WTC11 (cell line): Measurements from ENCODE around the gene TREM2. TPM values are rescaled to one million over a fixed set of nuclear protein-coding genes. Genes with fewer than 3 reads are reported as not detected.

Experiments
- ATAC-seq: fragments of 200-7000 bp; cut with Tn5 transposase; 2 replicates; pipeline ENCODE4 v1.10.0; 2021; ENCODE audit warnings: mild to moderate bottlenecking, moderate library complexity
- CTCF ChIA-PET: fragments of 300-600 bp; sonication (Branson Sonifier 250); formaldehyde crosslinking; loops from one replicate; lab custom pipeline; 2021; ENCODE audit warnings: antibody characterized with exemption; lab: Charles Lee
- POLR2A ChIA-PET: fragments of 350-600 bp; sonication (Branson Sonifier 250); formaldehyde crosslinking; loops from one replicate; lab custom pipeline; 2021; ENCODE audit warnings: antibody characterized with exemption; lab: Charles Lee
- DNase-seq: peaks from one replicate; pipeline ENCODE4 v3.0.0; 2021; ENCODE audit warnings: low spot score
- H3K27ac Mint-ChIP-seq: 2 replicates; pipeline ENCODE4 v1.8.0; 2021; ENCODE audit warnings: mixed read lengths
- H3K27me3 Mint-ChIP-seq: 2 replicates; pipeline ENCODE4 v1.8.0; 2021; ENCODE audit warnings: low read depth, mild to moderate bottlenecking, moderate library complexity, mixed read lengths
- H3K36me3 Mint-ChIP-seq: 2 replicates; pipeline ENCODE4 v1.8.0; 2021; ENCODE audit warnings: mixed read lengths
- H3K4me1 Mint-ChIP-seq: 2 replicates; pipeline ENCODE4 v1.8.0; 2022; ENCODE audit warnings: mixed read lengths
- H3K4me3 Mint-ChIP-seq: 2 replicates; pipeline ENCODE4 v1.8.0; 2021; ENCODE audit warnings: mild to moderate bottlenecking, moderate library complexity, mixed read lengths
- H3K9me3 Mint-ChIP-seq: 2 replicates; pipeline ENCODE4 v1.8.0; 2021; ENCODE audit warnings: mixed read lengths
- CBFB ChIP-seq: sonication (generic); formaldehyde crosslinking; IDR thresholded peaks from 2 replicates; pipeline ENCODE4 v1.8.1; 2022; ENCODE audit warnings: mild to moderate bottlenecking, low read depth, missing genetic modification reagents
- CREB1 ChIP-seq: sonication (generic); formaldehyde crosslinking; IDR thresholded peaks from 2 replicates; pipeline ENCODE4 v1.8.0; 2023; ENCODE audit warnings: mild to moderate bottlenecking, missing genetic modification reagents
- CREM ChIP-seq: sonication (generic); formaldehyde crosslinking; IDR thresholded peaks from 2 replicates; pipeline ENCODE4 v1.8.1; 2022; ENCODE audit warnings: mild to moderate bottlenecking, missing genetic modification reagents, moderate library complexity
- EMX1 ChIP-seq: fragments of 250-450 bp; sonication (Bioruptor Pico); IDR thresholded peaks from 2 replicates; pipeline ENCODE4 v1.8.0; 2021; ENCODE audit warnings: mild to moderate bottlenecking
- ESRRA ChIP-seq: sonication (generic); formaldehyde crosslinking; IDR thresholded peaks from 2 replicates; pipeline ENCODE4 v1.8.1; 2022; ENCODE audit warnings: mild to moderate bottlenecking, missing genetic modification reagents, borderline replicate concordance
- FOXJ3 ChIP-seq: sonication (generic); formaldehyde crosslinking; IDR thresholded peaks from 2 replicates; pipeline ENCODE4 v1.9.0; 2021; ENCODE audit warnings: missing genetic modification reagents, mild to moderate bottlenecking, borderline replicate concordance
- FOXP1 ChIP-seq: sonication (generic); formaldehyde crosslinking; IDR thresholded peaks from 2 replicates; pipeline ENCODE4 v1.8.0; 2022; ENCODE audit warnings: missing genetic modification reagents, mild to moderate bottlenecking, moderate library complexity, borderline replicate concordance
- HMGA2 ChIP-seq: fragments of 250-450 bp; sonication (Bioruptor Pico); IDR thresholded peaks from 2 replicates; pipeline ENCODE4 v1.4.0; 2021; ENCODE audit warnings: mild to moderate bottlenecking, moderate library complexity
- IRF2 ChIP-seq: sonication (generic); formaldehyde crosslinking; IDR thresholded peaks from 2 replicates; pipeline ENCODE4 v1.8.0; 2022; ENCODE audit warnings: low read depth, missing genetic modification reagents, borderline replicate concordance
- NFATC4 ChIP-seq: fragments of 250-450 bp; sonication (Bioruptor Pico); IDR thresholded peaks from 2 replicates; pipeline ENCODE4 v1.9.0; 2021; ENCODE audit warnings: mild to moderate bottlenecking
- NFYB ChIP-seq: sonication (generic); formaldehyde crosslinking; conservative IDR thresholded peaks from 2 replicates; pipeline ENCODE4 v1.8.0; 2022; ENCODE audit warnings: low read depth, missing genetic modification reagents
- NR1H2 ChIP-seq: sonication (generic); formaldehyde crosslinking; IDR thresholded peaks from 2 replicates; pipeline ENCODE4 v1.9.0; 2021; ENCODE audit warnings: mild to moderate bottlenecking, moderate library complexity, missing genetic modification reagents
- OVOL2 ChIP-seq: fragments of 250-450 bp; sonication (Bioruptor Pico); IDR thresholded peaks from 2 replicates; pipeline ENCODE4 v1.9.0; 2021; ENCODE audit warnings: mild to moderate bottlenecking, borderline replicate concordance
- PRRX2 ChIP-seq: fragments of 250-450 bp; sonication (Bioruptor Pico); IDR thresholded peaks from 2 replicates; pipeline ENCODE4 v1.8.0; 2021; ENCODE audit warnings: mild to moderate bottlenecking
- SOX15 ChIP-seq: fragments of 250-450 bp; sonication (Bioruptor Pico); IDR thresholded peaks from 2 replicates; pipeline ENCODE4 v1.9.0; 2021; ENCODE audit warnings: mild to moderate bottlenecking
- TEAD1 ChIP-seq: sonication (generic); formaldehyde crosslinking; IDR thresholded peaks from 2 replicates; pipeline ENCODE4 v1.8.0; 2022; ENCODE audit warnings: mild to moderate bottlenecking, missing genetic modification reagents
- TEAD4 ChIP-seq: sonication (generic); formaldehyde crosslinking; IDR thresholded peaks from 2 replicates; pipeline ENCODE4 v1.8.0; 2022; ENCODE audit warnings: mild to moderate bottlenecking, missing genetic modification reagents
- ZNF219 ChIP-seq: sonication (generic); formaldehyde crosslinking; IDR thresholded peaks from 2 replicates; pipeline ENCODE4 v1.8.0; 2023; ENCODE audit warnings: missing genetic modification reagents, mild to moderate bottlenecking, borderline replicate concordance
- ZNF263 ChIP-seq: sonication (generic); formaldehyde crosslinking; IDR thresholded peaks from 2 replicates; pipeline ENCODE4 v1.8.1; 2022; ENCODE audit warnings: low read depth, mild to moderate bottlenecking, moderate library complexity, missing genetic modification reagents
- ZNF396 ChIP-seq: fragments of 250-450 bp; sonication (Bioruptor Pico); IDR thresholded peaks from 2 replicates; pipeline ENCODE4 v1.8.0; 2021; ENCODE audit warnings: mild to moderate bottlenecking, moderate library complexity, borderline replicate concordance
- ZNF671 ChIP-seq: fragments of 250-450 bp; sonication (Bioruptor Pico); IDR thresholded peaks from 2 replicates; pipeline ENCODE4 v1.8.0; 2021; ENCODE audit warnings: mild to moderate bottlenecking
- total RNA-seq: library from RNA; stranded (reverse); gene quantifications from 3 replicates; pipeline ENCODE4 v1.2.3, GENCODE V29; 2021
- TF ChIP-seq, protein P1 (sequence below): sonication (generic); formaldehyde crosslinking; IDR thresholded peaks from 2 replicates; pipeline ENCODE4 v1.8.0; 2022; ENCODE audit warnings: mild to moderate bottlenecking, missing genetic modification reagents
- TF ChIP-seq, protein P2 (sequence below): fragments of 250-450 bp; sonication (Bioruptor Pico); IDR thresholded peaks from 2 replicates; pipeline ENCODE4 v1.9.0; 2021; ENCODE audit warnings: moderate library complexity, mild to moderate bottlenecking, inconsistent platforms, borderline replicate concordance
- TF ChIP-seq, protein P3 (sequence below): sonication (generic); formaldehyde crosslinking; IDR thresholded peaks from 2 replicates; pipeline ENCODE4 v1.8.0; 2022; ENCODE audit warnings: mild to moderate bottlenecking, missing genetic modification reagents
- TF ChIP-seq, protein P4 (sequence below): sonication (generic); formaldehyde crosslinking; IDR thresholded peaks from 2 replicates; pipeline ENCODE4 v1.8.0; 2023; ENCODE audit warnings: mild to moderate bottlenecking, missing genetic modification reagents
- TF ChIP-seq, protein P5 (sequence below): sonication (generic); formaldehyde crosslinking; IDR thresholded peaks from 2 replicates; pipeline ENCODE4 v1.8.0; 2022; ENCODE audit warnings: missing genetic modification reagents

The TREM2 gene
- total RNA-seq, 1 experiment from 2014 or later = not detected

DNA sequence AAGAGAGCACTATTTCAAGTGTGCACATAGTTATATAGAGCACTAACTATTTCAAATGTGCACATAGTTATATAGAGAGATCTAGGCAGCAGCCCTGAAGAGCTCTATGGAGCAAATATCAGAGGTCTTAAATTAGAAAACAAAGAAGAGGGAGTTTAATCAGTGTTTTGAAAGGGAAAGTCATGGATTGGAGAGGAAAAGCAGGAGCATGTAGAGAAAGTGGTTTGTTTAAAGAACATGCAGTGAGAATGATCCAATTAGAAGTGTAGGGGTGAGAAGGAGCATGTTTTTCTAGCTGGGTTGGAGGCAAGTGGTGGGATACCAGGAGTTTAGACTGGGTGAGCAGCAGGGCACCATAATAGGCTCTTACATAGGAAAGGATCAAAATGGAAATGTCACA is 26.0 kb downstream of the TREM2 start:
- Mint-ChIP-seq H3K36me3 (no peaks in the 10 kb centered on the region), H3K27ac (no peak overlapping the region), H3K4me3 (no peak overlapping the region), H3K27me3 (no peaks in the 10 kb centered on the region), H3K9me3 (no peaks in the 10 kb centered on the region), H3K4me1 (no peaks in the 10 kb centered on the region; the same call in 1 of the 2 replicates)
- ATAC-seq = no peak
- DNase-seq = no peak
- CTCF ChIA-PET = interaction anchor here (1.5 to 2.1 kb wide), 2 partner anchors 36 to 55 kb away, joined by 4 to 7 read pairs; no protein-coding TSS in a partner anchor
- POLR2A ChIA-PET = no interaction called here
- no peak for TF ChIP-seq EMX1 (CRISPR knock-in tag)
- TF ChIP-seq CBFB (CRISPR knock-in tag) = no peak
- TF ChIP-seq NFATC4 (CRISPR knock-in tag) = no peak
- no peak for TF ChIP-seq ZNF671 (CRISPR knock-in tag)
- TF ChIP-seq, protein P1, sequence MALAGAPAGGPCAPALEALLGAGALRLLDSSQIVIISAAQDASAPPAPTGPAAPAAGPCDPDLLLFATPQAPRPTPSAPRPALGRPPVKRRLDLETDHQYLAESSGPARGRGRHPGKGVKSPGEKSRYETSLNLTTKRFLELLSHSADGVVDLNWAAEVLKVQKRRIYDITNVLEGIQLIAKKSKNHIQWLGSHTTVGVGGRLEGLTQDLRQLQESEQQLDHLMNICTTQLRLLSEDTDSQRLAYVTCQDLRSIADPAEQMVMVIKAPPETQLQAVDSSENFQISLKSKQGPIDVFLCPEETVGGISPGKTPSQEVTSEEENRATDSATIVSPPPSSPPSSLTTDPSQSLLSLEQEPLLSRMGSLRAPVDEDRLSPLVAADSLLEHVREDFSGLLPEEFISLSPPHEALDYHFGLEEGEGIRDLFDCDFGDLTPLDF (CRISPR knock-in tag) = no peak
- no peak for TF ChIP-seq HMGA2 (CRISPR knock-in tag)
- no peak for TF ChIP-seq ZNF263 (CRISPR knock-in tag)
- no peak for TF ChIP-seq OVOL2 (CRISPR knock-in tag)
- TF ChIP-seq, protein P2, sequence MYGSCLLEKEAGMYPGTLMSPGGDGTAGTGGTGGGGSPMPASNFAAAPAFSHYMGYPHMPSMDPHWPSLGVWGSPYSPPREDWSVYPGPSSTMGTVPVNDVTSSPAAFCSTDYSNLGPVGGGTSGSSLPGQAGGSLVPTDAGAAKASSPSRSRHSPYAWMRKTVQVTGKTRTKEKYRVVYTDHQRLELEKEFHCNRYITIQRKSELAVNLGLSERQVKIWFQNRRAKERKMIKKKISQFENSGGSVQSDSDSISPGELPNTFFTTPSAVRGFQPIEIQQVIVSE (CRISPR knock-in tag) = no peak
- no peak for TF ChIP-seq SOX15
- no peak for TF ChIP-seq CREB1 (CRISPR knock-in tag)
- TF ChIP-seq FOXJ3 (CRISPR knock-in tag) = no peak
- no peak for TF ChIP-seq FOXP1 (CRISPR knock-in tag)
- TF ChIP-seq NFYB (CRISPR knock-in tag) = no peak
- no peak for TF ChIP-seq NR1H2
- no peak for TF ChIP-seq CREM (CRISPR knock-in tag)
- TF ChIP-seq, protein P3, sequence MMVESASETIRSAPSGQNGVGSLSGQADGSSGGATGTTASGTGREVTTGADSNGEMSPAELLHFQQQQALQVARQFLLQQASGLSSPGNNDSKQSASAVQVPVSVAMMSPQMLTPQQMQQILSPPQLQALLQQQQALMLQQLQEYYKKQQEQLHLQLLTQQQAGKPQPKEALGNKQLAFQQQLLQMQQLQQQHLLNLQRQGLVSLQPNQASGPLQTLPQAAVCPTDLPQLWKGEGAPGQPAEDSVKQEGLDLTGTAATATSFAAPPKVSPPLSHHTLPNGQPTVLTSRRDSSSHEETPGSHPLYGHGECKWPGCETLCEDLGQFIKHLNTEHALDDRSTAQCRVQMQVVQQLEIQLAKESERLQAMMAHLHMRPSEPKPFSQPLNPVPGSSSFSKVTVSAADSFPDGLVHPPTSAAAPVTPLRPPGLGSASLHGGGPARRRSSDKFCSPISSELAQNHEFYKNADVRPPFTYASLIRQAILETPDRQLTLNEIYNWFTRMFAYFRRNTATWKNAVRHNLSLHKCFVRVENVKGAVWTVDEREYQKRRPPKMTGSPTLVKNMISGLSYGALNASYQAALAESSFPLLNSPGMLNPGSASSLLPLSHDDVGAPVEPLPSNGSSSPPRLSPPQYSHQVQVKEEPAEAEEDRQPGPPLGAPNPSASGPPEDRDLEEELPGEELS (CRISPR knock-in tag) = no peak

DNA sequence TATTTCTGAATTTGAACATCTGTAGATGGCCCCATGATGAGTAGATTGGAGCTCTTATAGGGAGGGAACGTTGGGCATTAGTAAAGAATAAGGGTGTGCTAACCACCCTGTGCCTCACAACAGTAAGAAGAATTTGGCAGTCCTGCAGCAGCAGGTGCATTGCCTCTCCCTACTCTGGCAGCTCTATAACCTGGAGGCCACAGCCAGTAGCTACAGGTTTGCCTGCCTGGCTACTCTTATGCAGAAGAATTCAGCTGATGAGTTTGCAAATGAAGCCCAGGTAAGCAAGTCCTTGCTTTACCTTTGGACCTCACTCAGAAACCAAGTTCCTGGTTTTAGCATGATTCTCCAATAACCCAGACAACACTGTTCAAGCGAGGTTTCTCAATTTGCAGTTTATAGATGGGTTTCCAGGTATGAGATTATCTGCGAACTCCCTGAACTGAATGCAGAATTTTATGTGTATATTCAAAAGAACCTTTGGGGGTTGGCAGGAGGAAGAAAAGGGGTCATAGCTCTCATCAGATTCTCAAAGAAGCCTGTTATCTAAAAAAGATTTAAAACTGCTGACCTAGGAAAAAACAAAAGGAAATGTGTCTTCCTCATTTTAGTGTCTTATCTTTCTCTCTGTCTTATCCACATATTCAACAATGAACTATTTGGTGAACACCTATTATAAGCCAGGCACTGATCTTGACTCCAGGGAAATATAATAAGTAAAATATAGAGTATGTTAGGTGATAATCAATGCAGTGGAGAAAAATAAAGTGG is 27.7 kb downstream of the TREM2 start:
- no peaks in the 10 kb centered on the region for H3K9me3 Mint-ChIP-seq
- DNase-seq (peak; percentile 26), ATAC-seq (peak; percentile 91)
- no peak overlapping the region for H3K27ac Mint-ChIP-seq
- no peaks in the 10 kb centered on the region; the same call in 1 of the 2 replicates for H3K4me1 Mint-ChIP-seq
- no peaks in the 10 kb centered on the region for H3K27me3 Mint-ChIP-seq
- CTCF ChIA-PET = interaction anchor here (1.0 to 1.3 kb wide), 3 partner anchors 34 to 57 kb away, joined by 4 to 9 read pairs (median 5); no protein-coding TSS in a partner anchor
- POLR2A ChIA-PET = interaction anchor here (0.6 kb wide), 1 partner anchor 13 kb away, joined by 3 read pairs; no protein-coding TSS in a partner anchor
- no peak overlapping the region for H3K4me3 Mint-ChIP-seq
- no peaks in the 10 kb centered on the region for H3K36me3 Mint-ChIP-seq
- TF ChIP-seq IRF2 (CRISPR knock-in tag) (no peak), HMGA2 (CRISPR knock-in tag) (no peak), ESRRA (no peak), ZNF396 (CRISPR knock-in tag) (no peak), TEAD1 (CRISPR knock-in tag) (no peak), PRRX2 (CRISPR knock-in tag) (no peak), EMX1 (CRISPR knock-in tag) (no peak), CREM (CRISPR knock-in tag) (no peak), TEAD4 (CRISPR knock-in tag) (no peak), ZNF219 (CRISPR knock-in tag) (no peak), CBFB (CRISPR knock-in tag) (no peak)
- TF ChIP-seq, protein P4, sequence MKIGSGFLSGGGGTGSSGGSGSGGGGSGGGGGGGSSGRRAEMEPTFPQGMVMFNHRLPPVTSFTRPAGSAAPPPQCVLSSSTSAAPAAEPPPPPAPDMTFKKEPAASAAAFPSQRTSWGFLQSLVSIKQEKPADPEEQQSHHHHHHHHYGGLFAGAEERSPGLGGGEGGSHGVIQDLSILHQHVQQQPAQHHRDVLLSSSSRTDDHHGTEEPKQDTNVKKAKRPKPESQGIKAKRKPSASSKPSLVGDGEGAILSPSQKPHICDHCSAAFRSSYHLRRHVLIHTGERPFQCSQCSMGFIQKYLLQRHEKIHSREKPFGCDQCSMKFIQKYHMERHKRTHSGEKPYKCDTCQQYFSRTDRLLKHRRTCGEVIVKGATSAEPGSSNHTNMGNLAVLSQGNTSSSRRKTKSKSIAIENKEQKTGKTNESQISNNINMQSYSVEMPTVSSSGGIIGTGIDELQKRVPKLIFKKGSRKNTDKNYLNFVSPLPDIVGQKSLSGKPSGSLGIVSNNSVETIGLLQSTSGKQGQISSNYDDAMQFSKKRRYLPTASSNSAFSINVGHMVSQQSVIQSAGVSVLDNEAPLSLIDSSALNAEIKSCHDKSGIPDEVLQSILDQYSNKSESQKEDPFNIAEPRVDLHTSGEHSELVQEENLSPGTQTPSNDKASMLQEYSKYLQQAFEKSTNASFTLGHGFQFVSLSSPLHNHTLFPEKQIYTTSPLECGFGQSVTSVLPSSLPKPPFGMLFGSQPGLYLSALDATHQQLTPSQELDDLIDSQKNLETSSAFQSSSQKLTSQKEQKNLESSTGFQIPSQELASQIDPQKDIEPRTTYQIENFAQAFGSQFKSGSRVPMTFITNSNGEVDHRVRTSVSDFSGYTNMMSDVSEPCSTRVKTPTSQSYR = no peak
- TF ChIP-seq, protein P5, sequence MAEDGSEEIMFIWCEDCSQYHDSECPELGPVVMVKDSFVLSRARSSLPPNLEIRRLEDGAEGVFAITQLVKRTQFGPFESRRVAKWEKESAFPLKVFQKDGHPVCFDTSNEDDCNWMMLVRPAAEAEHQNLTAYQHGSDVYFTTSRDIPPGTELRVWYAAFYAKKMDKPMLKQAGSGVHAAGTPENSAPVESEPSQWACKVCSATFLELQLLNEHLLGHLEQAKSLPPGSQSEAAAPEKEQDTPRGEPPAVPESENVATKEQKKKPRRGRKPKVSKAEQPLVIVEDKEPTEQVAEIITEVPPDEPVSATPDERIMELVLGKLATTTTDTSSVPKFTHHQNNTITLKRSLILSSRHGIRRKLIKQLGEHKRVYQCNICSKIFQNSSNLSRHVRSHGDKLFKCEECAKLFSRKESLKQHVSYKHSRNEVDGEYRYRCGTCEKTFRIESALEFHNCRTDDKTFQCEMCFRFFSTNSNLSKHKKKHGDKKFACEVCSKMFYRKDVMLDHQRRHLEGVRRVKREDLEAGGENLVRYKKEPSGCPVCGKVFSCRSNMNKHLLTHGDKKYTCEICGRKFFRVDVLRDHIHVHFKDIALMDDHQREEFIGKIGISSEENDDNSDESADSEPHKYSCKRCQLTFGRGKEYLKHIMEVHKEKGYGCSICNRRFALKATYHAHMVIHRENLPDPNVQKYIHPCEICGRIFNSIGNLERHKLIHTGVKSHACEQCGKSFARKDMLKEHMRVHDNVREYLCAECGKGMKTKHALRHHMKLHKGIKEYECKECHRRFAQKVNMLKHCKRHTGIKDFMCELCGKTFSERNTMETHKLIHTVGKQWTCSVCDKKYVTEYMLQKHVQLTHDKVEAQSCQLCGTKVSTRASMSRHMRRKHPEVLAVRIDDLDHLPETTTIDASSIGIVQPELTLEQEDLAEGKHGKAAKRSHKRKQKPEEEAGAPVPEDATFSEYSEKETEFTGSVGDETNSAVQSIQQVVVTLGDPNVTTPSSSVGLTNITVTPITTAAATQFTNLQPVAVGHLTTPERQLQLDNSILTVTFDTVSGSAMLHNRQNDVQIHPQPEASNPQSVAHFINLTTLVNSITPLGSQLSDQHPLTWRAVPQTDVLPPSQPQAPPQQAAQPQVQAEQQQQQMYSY (CRISPR knock-in tag) = no peak
